PC-9 (cell line): ENCODE results near the gene ABCC6.

ENCODE experiments used
- CTCF ChIP-seq: fragments of 200-600 bp; sonication (generic); conservative IDR thresholded peaks from 2 replicates; pipeline ENCODE4 v1.6.1; 2017; ENCODE audit warnings: mixed run types, antibody characterized with exemption, mild to moderate bottlenecking, moderate library complexity
- EZH2 ChIP-seq: fragments of 200-600 bp; sonication (generic); IDR thresholded peaks from 2 replicates; pipeline ENCODE4 v1.8.0; 2017; ENCODE audit warnings: antibody characterized with exemption, low read depth

- TF ChIP-seq CTCF, result no peak
- no peak for TF ChIP-seq EZH2
These were observed 96.4 kb downstream of the ABCC6 start for GRCh38 chr16:16126896-16127295.
